Activated naive CD8-positive, alpha-beta T cell treated with anti-CD3 and anti-CD28 coated beads, Interleukin-2, amount 10 ng/mL, durations not matched to agents 7 days and 5 days (primary cell): Measurements from ENCODE around the gene PPP6R2. TPM values are rescaled to one million over a fixed set of nuclear protein-coding genes. Genes with fewer than 3 reads are reported as not detected.
"Not testable (repeated sequence)": the region's sequence is repeated elsewhere in the genome, so short reads cannot be mapped to it uniquely, and the experiment has no call there.

ENCODE experiments used
- ATAC-seq: fragments of 150-1000 bp; cut with Tn5 transposase; one replicate; pipeline ENCODE4 v1.10.0; 2021; ENCODE audit warnings: low read depth, moderate library complexity
- POLR2A ChIA-PET: fragments of 350-600 bp; sonication (Branson Sonifier 250); formaldehyde crosslinking; loops from one replicate; lab custom pipeline; 2021; ENCODE audit warnings: antibody characterized with exemption; lab: Charles Lee
- DNase-seq: peaks from one replicate; pipeline ENCODE4 v3.0.0; 2021
- H3K27ac Mint-ChIP-seq: one replicate; pipeline ENCODE4 v1.8.0; 2022; ENCODE audit warnings: mild to moderate bottlenecking, mixed read lengths
- H3K27me3 Mint-ChIP-seq: one replicate; pipeline ENCODE4 v1.8.0; 2022; ENCODE audit warnings: mild to moderate bottlenecking, moderate library complexity, mixed read lengths
- H3K36me3 Mint-ChIP-seq: one replicate; pipeline ENCODE4 v1.8.0; 2021; ENCODE audit warnings: mild to moderate bottlenecking, mixed read lengths
- H3K4me1 Mint-ChIP-seq: one replicate; pipeline ENCODE4 v1.8.0; 2021; ENCODE audit warnings: mixed read lengths
- H3K4me3 Mint-ChIP-seq: one replicate; pipeline ENCODE4 v1.8.0; 2022; ENCODE audit warnings: mild to moderate bottlenecking, moderate library complexity, mixed read lengths
- H3K9me3 Mint-ChIP-seq: one replicate; pipeline ENCODE4 v1.8.0; 2021; ENCODE audit warnings: mixed read lengths
- total RNA-seq, 2 experiments: library from RNA; stranded (reverse); gene quantifications; one replicate each; pipeline ENCODE4 v1.2.3, GENCODE V29; 2021

The PPP6R2 gene
- total RNA-seq, 2 experiments from 2014 or later, result 81.6 to 86.8 TPM

- Mint-ChIP-seq H3K27ac (no peak overlapping the region), H3K27me3 (no peaks in the 10 kb centered on the region), H3K9me3 (no peaks in the 10 kb centered on the region), H3K4me1 (peaks cover 11% of the 10 kb centered on the region), H3K36me3 (no peaks in the 10 kb centered on the region), H3K4me3 (no peak overlapping the region)
- ATAC-seq (no peak), DNase-seq (peak; percentile 30)
- POLR2A ChIA-PET, result interaction anchor here (0.6 to 2.6 kb wide), 2 partner anchors 23 to 40 kb away, joined by 3 to 21 read pairs; no protein-coding TSS in a partner anchor
These were observed 26.7 kb upstream of the PPP6R2 start for GRCh38 chr22:50316114-50317065.

GRCh38 chr22:50317178-50317577, 25.9 kb upstream of the PPP6R2 start:
- H3K27me3 Mint-ChIP-seq, result no peaks in the 10 kb centered on the region
- H3K9me3 Mint-ChIP-seq, result no peaks in the 10 kb centered on the region
- ATAC-seq, result no peak
- no peak overlapping the region for H3K27ac Mint-ChIP-seq
- H3K4me3 Mint-ChIP-seq, result no peak overlapping the region
- no peaks in the 10 kb centered on the region for H3K36me3 Mint-ChIP-seq
- peaks cover 11% of the 10 kb centered on the region for H3K4me1 Mint-ChIP-seq
- DNase-seq, result no peak
- POLR2A ChIA-PET, result no interaction called here

- no peak for DNase-seq
- H3K27ac Mint-ChIP-seq, result no peak overlapping the region
These were observed 25.5 kb upstream of the PPP6R2 start for GRCh38 chr22:50317674-50318073.

GRCh38 chr22:50318356-50318697, 24.8 kb upstream of the PPP6R2 start:
- POLR2A ChIA-PET, result no interaction called here
- H3K4me3 Mint-ChIP-seq, result no peak overlapping the region
- H3K27ac Mint-ChIP-seq, result no peak overlapping the region
- H3K4me1 Mint-ChIP-seq, result peaks cover 11% of the 10 kb centered on the region
- H3K36me3 Mint-ChIP-seq, result no peaks in the 10 kb centered on the region
- DNase-seq (peak; percentile 28), ATAC-seq (no peak)
- H3K9me3 Mint-ChIP-seq, result no peaks in the 10 kb centered on the region
- no peaks in the 10 kb centered on the region for H3K27me3 Mint-ChIP-seq

More at GRCh38 chr22:50317674-50318073, 25.5 kb upstream of the PPP6R2 start:
- no peaks in the 10 kb centered on the region for H3K9me3 Mint-ChIP-seq
- H3K27me3 Mint-ChIP-seq, result no peaks in the 10 kb centered on the region
- H3K36me3 Mint-ChIP-seq, result no peaks in the 10 kb centered on the region
- no peak overlapping the region for H3K4me3 Mint-ChIP-seq
- no peak for ATAC-seq
- H3K4me1 Mint-ChIP-seq, result peaks cover 11% of the 10 kb centered on the region
- POLR2A ChIA-PET, result no interaction called here

GRCh38 chr22:50318698-50319411, 24.3 kb upstream of the PPP6R2 start:
- H3K4me1 Mint-ChIP-seq, result peaks cover 11% of the 10 kb centered on the region
- no peak overlapping the region for H3K4me3 Mint-ChIP-seq
- H3K27me3 Mint-ChIP-seq, result no peaks in the 10 kb centered on the region
- H3K36me3 Mint-ChIP-seq, result no peaks in the 10 kb centered on the region
- POLR2A ChIA-PET, result no interaction called here
- H3K9me3 Mint-ChIP-seq, result no peaks in the 10 kb centered on the region
- DNase-seq (peak; percentile 26), ATAC-seq (no peak)
- no peak overlapping the region for H3K27ac Mint-ChIP-seq

GRCh38 chr22:50319503-50319951, 23.6 kb upstream of the PPP6R2 start:
- Mint-ChIP-seq H3K4me1 (peaks cover 7% of the 10 kb centered on the region), H3K4me3 (no peak overlapping the region), H3K36me3 (no peaks in the 10 kb centered on the region), H3K27me3 (no peaks in the 10 kb centered on the region), H3K9me3 (no peaks in the 10 kb centered on the region), H3K27ac (no peak overlapping the region)
- no peak for DNase-seq
- POLR2A ChIA-PET, result interaction anchor here (0.8 kb wide), 1 partner anchor 123 kb away, joined by 3 read pairs; no protein-coding TSS in a partner anchor
- ATAC-seq, result no peak

GRCh38 chr22:50320116-50320515, 23.0 kb upstream of the PPP6R2 start:
- Mint-ChIP-seq H3K9me3 (no peaks in the 10 kb centered on the region), H3K27me3 (no peaks in the 10 kb centered on the region), H3K27ac (no peak overlapping the region), H3K4me1 (peaks cover 8% of the 10 kb centered on the region), H3K4me3 (no peak overlapping the region), H3K36me3 (no peaks in the 10 kb centered on the region)
- DNase-seq (no peak), ATAC-seq (no peak)
- POLR2A ChIA-PET, result interaction anchor here (0.8 kb wide), 1 partner anchor 122 kb away, joined by 3 read pairs; no protein-coding TSS in a partner anchor

GRCh38 chr22:50320671-50321325, 22.3 kb upstream of the PPP6R2 start:
- H3K36me3 Mint-ChIP-seq, result no peaks in the 10 kb centered on the region
- H3K9me3 Mint-ChIP-seq, result no peaks in the 10 kb centered on the region
- ATAC-seq (no peak), DNase-seq (no peak)
- H3K4me3 Mint-ChIP-seq, result no peak overlapping the region
- POLR2A ChIA-PET, result no interaction called here
- peaks cover 4% of the 10 kb centered on the region for H3K4me1 Mint-ChIP-seq
- H3K27ac Mint-ChIP-seq, result no peak overlapping the region
- H3K27me3 Mint-ChIP-seq, result peaks cover 5% of the 10 kb centered on the region

- ATAC-seq, POLR2A ChIA-PET, H3K9me3 Mint-ChIP-seq, H3K4me3 Mint-ChIP-seq, DNase-seq, H3K36me3 Mint-ChIP-seq, H3K27ac Mint-ChIP-seq, H3K27me3 Mint-ChIP-seq, H3K4me1 Mint-ChIP-seq: not testable (repeated sequence)
These were observed 20.6 kb upstream of the PPP6R2 start for GRCh38 chr22:50322382-50323104.

- Mint-ChIP-seq H3K4me1 (peaks cover 10% of the 10 kb centered on the region), H3K27ac (no peak overlapping the region), H3K36me3 (no peaks in the 10 kb centered on the region), H3K9me3 (no peaks in the 10 kb centered on the region), H3K4me3 (no peak overlapping the region), H3K27me3 (peaks cover 6% of the 10 kb centered on the region)
- DNase-seq (no peak), ATAC-seq (no peak)
- POLR2A ChIA-PET, result interaction anchor here (1.0 to 1.1 kb wide), 2 partner anchors 9 to 17 kb away, joined by 4 read pairs; partner anchors contain the start of gene PLXNB2
These were observed 19.2 kb upstream of the PPP6R2 start for GRCh38 chr22:50323900-50324299.

GRCh38 chr22:50325444-50326224, 17.5 kb upstream of the PPP6R2 start:
- ATAC-seq (no peak), DNase-seq (no peak)
- POLR2A ChIA-PET, result interaction anchor here (0.6 to 1.9 kb wide), 5 partner anchors 11 to 75 kb away, joined by 3 to 8 read pairs (median 7); partner anchors contain the start of gene HDAC10
- Mint-ChIP-seq H3K27ac (peak overlapping the region; percentile 35), H3K9me3 (no peaks in the 10 kb centered on the region), H3K27me3 (peaks cover 15% of the 10 kb centered on the region), H3K4me3 (peak overlapping the region; percentile 77), H3K36me3 (no peaks in the 10 kb centered on the region), H3K4me1 (peaks cover 12% of the 10 kb centered on the region)
